ENCODE results near the gene GTF3C1. TPM values are rescaled to one million over a fixed set of nuclear protein-coding genes. Genes with fewer than 3 reads are reported as not detected.

Gene GTF3C1
- total and polyA plus RNA-seq, 2 donors (not counting 1 experiment from before 2014, with no cell fraction given) = 31.2 to 49.6 TPM

- Histone ChIP-seq H3K36me3 (replicated peaks in 1 of 2; ENCODE audit: control extremely low read depth in 1 of 2, control insufficient read depth in 1 of 2, extremely low read depth in 1 of 2, insufficient read depth in 2 of 2, low read length in 1 of 2) (peaks cover 0 to 3% of the 10 kb centered on the region in 2 experiments), H3K79me2 (ENCODE audit: control insufficient read depth, insufficient read depth, low read length) (peaks cover 23% of the 10 kb centered on the region), H2AFZ (ENCODE audit: insufficient read depth, low read depth, low read length, poor library complexity, severe bottlenecking) (no peak overlapping the region), H3K27ac (ENCODE audit: low read length in 2 of 2) (no peak overlapping the region), H3K4me3 (ENCODE audit: control extremely low read depth in 1 of 5, extremely low read depth in 1 of 5, insufficient read depth in 1 of 5, low read depth in 2 of 5, low read length in 4 of 5) (no peak overlapping the region), H3K27me3 (replicated peaks in 1 of 4; ENCODE audit: control extremely low read depth in 1 of 4, control insufficient read depth in 3 of 4, insufficient read depth in 4 of 4, low read length in 3 of 4) (no peaks in the 10 kb centered on the region), H4K20me1 (ENCODE audit: control insufficient read depth, insufficient read depth, low read length, poor library complexity, severe bottlenecking) (no peaks in the 10 kb centered on the region), H3K9ac (ENCODE audit: low read length) (no peak overlapping the region), H3K4me2 (replicated peaks; ENCODE audit: low read depth, low read length, poor library complexity, severe bottlenecking) (no peak overlapping the region), H3K9me3 (ENCODE audit: control extremely low read depth in 1 of 3, control insufficient read depth in 2 of 3, insufficient read depth in 1 of 3, low read length in 2 of 3) (no peaks in the 10 kb centered on the region), H3K4me1 (ENCODE audit: control insufficient read depth in 2 of 2, insufficient read depth in 2 of 2, low read length in 2 of 2) (no peaks in the 10 kb centered on the region)
- WGBS (ENCODE audit: insufficient coverage) = no CpG with 5 or more reads among the region's 1 CpG
- intact Hi-C loops (cut with micrococcal nuclease) = loop anchor here (10.0 kb wide), 1 partner anchor 658 kb away; the partner anchor contains the start of gene XPO6
- ChIA-PET POLR2A (no interaction called here), CTCF (no interaction called here)
- H3K9me3 Mint-ChIP-seq (ENCODE audit: insufficient read depth) = no peaks in the 10 kb centered on the region
- ATAC-seq (ENCODE audit: low read depth) (no peak), DNase-seq (no peak)
- no peaks in the 10 kb centered on the region for H3K4me1 Mint-ChIP-seq
- no peaks in the 10 kb centered on the region for H3K27me3 Mint-ChIP-seq
- no peak overlapping the region for H3K4me3 Mint-ChIP-seq
- TF ChIP-seq CTCF (IDR thresholded peaks at IDR 0.05) (no peak), EZH2 (IDR thresholded peaks at IDR 0.05; ENCODE audit: borderline replicate concordance, insufficient read depth, low read depth, low read length, poor library complexity, severe bottlenecking) (no peak)
- H3K27ac Mint-ChIP-seq = no peak overlapping the region
These were observed 6.8 kb upstream of the GTF3C1 start for GRCh38 chr16:27556471-27556870.

DNA sequence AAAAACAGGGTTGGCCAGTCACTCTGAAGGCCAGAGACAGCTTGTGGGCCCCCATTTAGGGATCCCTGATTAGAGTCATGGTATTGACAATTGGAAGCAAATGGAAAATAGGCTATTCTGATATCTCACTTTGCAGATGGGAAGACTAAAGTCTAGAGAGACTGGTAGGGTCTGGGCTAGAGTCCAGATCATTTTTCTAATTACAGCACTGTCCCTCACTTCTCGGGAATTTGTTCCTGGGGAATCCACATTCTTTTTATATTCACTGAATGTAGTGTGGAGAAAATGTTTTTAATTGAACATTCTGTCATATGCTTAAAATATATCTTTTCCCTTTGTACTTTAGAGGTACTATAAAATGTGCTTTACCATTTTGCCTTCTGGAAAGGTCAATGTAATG lies 1.3 kb upstream of the GTF3C1 start:
- intact Hi-C loops (cut with micrococcal nuclease) = loop anchor here (10.0 kb wide), 1 partner anchor 664 kb away; the partner anchor contains the start of gene XPO6
- Histone ChIP-seq H3K27ac (ENCODE audit: low read length in 2 of 2) (no peak overlapping the region), H3K9me3 (ENCODE audit: control extremely low read depth in 1 of 3, control insufficient read depth in 2 of 3, insufficient read depth in 1 of 3, low read length in 2 of 3) (no peaks in the 10 kb centered on the region), H3K79me2 (ENCODE audit: control insufficient read depth, insufficient read depth, low read length) (peaks cover 37% of the 10 kb centered on the region), H3K4me1 (ENCODE audit: control insufficient read depth in 2 of 2, insufficient read depth in 2 of 2, low read length in 2 of 2) (peaks cover 13 to 22% of the 10 kb centered on the region in 2 donors), H4K20me1 (ENCODE audit: control insufficient read depth, insufficient read depth, low read length, poor library complexity, severe bottlenecking) (no peaks in the 10 kb centered on the region), H2AFZ (ENCODE audit: insufficient read depth, low read depth, low read length, poor library complexity, severe bottlenecking) (no peak overlapping the region), H3K4me3 (ENCODE audit: control extremely low read depth in 1 of 5, extremely low read depth in 1 of 5, insufficient read depth in 1 of 5, low read depth in 2 of 5, low read length in 4 of 5) (no peak overlapping the region), H3K9ac (ENCODE audit: low read length) (no peak overlapping the region), H3K4me2 (replicated peaks; ENCODE audit: low read depth, low read length, poor library complexity, severe bottlenecking) (no peak overlapping the region), H3K27me3 (replicated peaks in 1 of 4; ENCODE audit: control extremely low read depth in 1 of 4, control insufficient read depth in 3 of 4, insufficient read depth in 4 of 4, low read length in 3 of 4) (no peaks in the 10 kb centered on the region), H3K36me3 (replicated peaks in 1 of 2; ENCODE audit: control extremely low read depth in 1 of 2, control insufficient read depth in 1 of 2, extremely low read depth in 1 of 2, insufficient read depth in 2 of 2, low read length in 1 of 2) (peaks cover 0 to 1% of the 10 kb centered on the region in 2 experiments)
- Mint-ChIP-seq H3K4me1 (peaks cover 33% of the 10 kb centered on the region), H3K27ac (no peak overlapping the region), H3K27me3 (no peaks in the 10 kb centered on the region), H3K9me3 (ENCODE audit: insufficient read depth) (no peaks in the 10 kb centered on the region), H3K4me3 (peak overlapping the region; percentile 99)
- ATAC-seq (ENCODE audit: low read depth) (no peak), DNase-seq (no peak)
- CTCF ChIA-PET = interaction anchor here (1.8 kb wide), 1 partner anchor 667 kb away, joined by 4 read pairs; no protein-coding TSS in a partner anchor
- no peak for TF ChIP-seq EZH2 (IDR thresholded peaks at IDR 0.05; ENCODE audit: borderline replicate concordance, insufficient read depth, low read depth, low read length, poor library complexity, severe bottlenecking)
- no peak for TF ChIP-seq CTCF (IDR thresholded peaks at IDR 0.05)
- no CpG with 5 or more reads among the region's 1 CpG for WGBS (ENCODE audit: insufficient coverage)
- POLR2A ChIA-PET = no interaction called here
